ENCODE data around the gene GRAMD1B. TPM values are rescaled to one million over a fixed set of nuclear protein-coding genes. Genes with fewer than 3 reads are reported as not detected.

The GRAMD1B gene
- total RNA-seq, 6 donors from 2014 or later, result 5.8 to 132 (median 10.1) TPM

- no peaks in the 10 kb centered on the region for H3K36me3 ChIP-seq
- H3K4me3 ChIP-seq, result no peak overlapping the region
- whole genome bisulfite sequencing, 2 donors, result 66 to 70% methylated on average over 5 of the region's 5 CpGs
- H3K27ac ChIP-seq, result no peak overlapping the region
- no peaks in the 10 kb centered on the region for H3K9me3 ChIP-seq
- ATAC-seq (ENCODE audit: low FRiP score in 2 of 2) (no peak), DNase-seq (no peak)
- TF ChIP-seq, protein P1, sequence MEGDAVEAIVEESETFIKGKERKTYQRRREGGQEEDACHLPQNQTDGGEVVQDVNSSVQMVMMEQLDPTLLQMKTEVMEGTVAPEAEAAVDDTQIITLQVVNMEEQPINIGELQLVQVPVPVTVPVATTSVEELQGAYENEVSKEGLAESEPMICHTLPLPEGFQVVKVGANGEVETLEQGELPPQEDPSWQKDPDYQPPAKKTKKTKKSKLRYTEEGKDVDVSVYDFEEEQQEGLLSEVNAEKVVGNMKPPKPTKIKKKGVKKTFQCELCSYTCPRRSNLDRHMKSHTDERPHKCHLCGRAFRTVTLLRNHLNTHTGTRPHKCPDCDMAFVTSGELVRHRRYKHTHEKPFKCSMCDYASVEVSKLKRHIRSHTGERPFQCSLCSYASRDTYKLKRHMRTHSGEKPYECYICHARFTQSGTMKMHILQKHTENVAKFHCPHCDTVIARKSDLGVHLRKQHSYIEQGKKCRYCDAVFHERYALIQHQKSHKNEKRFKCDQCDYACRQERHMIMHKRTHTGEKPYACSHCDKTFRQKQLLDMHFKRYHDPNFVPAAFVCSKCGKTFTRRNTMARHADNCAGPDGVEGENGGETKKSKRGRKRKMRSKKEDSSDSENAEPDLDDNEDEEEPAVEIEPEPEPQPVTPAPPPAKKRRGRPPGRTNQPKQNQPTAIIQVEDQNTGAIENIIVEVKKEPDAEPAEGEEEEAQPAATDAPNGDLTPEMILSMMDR (IDR thresholded peaks at IDR 0.05), result no peak
- no peak for TF ChIP-seq EP300 (IDR thresholded peaks at IDR 0.05)
- TF ChIP-seq POLR2A (IDR thresholded peaks at IDR 0.05), result no peak
- no peak for TF ChIP-seq POLR2AphosphoS5 (IDR thresholded peaks at IDR 0.05)
- no peaks in the 10 kb centered on the region for H3K27me3 ChIP-seq
- H3K4me1 ChIP-seq, result peaks cover 0 to 2% (median 0%) of the 10 kb centered on the region in 4 donors
Measured at GRCh38 chr11:123585706-123586105, 155.6 kb downstream of the GRAMD1B start.

GRCh38 chr11:123586568-123586967 is 156.5 kb downstream of the GRAMD1B start:
- H3K36me3 ChIP-seq, result no peaks in the 10 kb centered on the region
- ATAC-seq (ENCODE audit: low FRiP score in 2 of 2) (no peak), DNase-seq (no peak)
- H3K4me3 ChIP-seq, result no peak overlapping the region
- 81 to 87% methylated on average over 8 of the region's 8 CpGs for WGBS, 2 donors
- H3K9me3 ChIP-seq, result no peaks in the 10 kb centered on the region
- no peaks in the 10 kb centered on the region for H3K27me3 ChIP-seq
- TF ChIP-seq POLR2AphosphoS5 (IDR thresholded peaks at IDR 0.05) (no peak), POLR2A (IDR thresholded peaks at IDR 0.05) (no peak), EP300 (IDR thresholded peaks at IDR 0.05) (no peak)
- TF ChIP-seq, protein P1 (IDR thresholded peaks at IDR 0.05), result no peak
- no peak overlapping the region for H3K27ac ChIP-seq
- H3K4me1 ChIP-seq, result no peaks in the 10 kb centered on the region

DNA sequence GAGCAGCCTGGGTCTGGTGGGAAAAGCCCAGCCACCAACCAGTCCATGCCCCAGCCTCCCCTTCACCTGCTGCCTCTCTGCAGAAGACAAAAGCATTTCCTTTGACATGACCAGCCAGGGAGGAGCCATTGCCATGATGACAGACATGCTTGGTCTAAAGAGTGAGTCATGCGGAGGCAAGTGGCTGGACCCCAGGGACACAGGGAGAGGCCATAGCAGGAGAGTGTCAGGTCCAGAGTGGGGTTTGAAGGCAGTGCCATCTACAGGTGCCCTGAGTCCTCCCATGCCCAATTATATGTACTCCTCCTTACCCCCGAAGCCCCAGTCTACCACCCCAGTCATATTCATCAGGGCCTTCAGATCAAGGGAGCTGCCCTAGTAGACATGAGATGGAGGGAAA is 157.0 kb downstream of the GRAMD1B start:
- Histone ChIP-seq H3K36me3 (no peaks in the 10 kb centered on the region), H3K27ac (no peak overlapping the region), H3K4me3 (no peak overlapping the region), H3K9me3 (no peaks in the 10 kb centered on the region), H3K27me3 (no peaks in the 10 kb centered on the region), H3K4me1 (no peaks in the 10 kb centered on the region)
- no peak for ATAC-seq (ENCODE audit: low FRiP score in 2 of 2)
- no peak for TF ChIP-seq POLR2AphosphoS5 (IDR thresholded peaks at IDR 0.05)
- TF ChIP-seq, protein P1 (IDR thresholded peaks at IDR 0.05), result no peak
- TF ChIP-seq POLR2A (IDR thresholded peaks at IDR 0.05), result no peak
- TF ChIP-seq EP300 (IDR thresholded peaks at IDR 0.05), result no peak
- WGBS, 2 donors, result 83 to 100% methylated on average over 1 to 2 of the region's 2 CpGs
- no peak for DNase-seq

GRCh38 chr11:123587559-123587958 is 157.5 kb downstream of the GRAMD1B start:
- H3K4me3 ChIP-seq, result no peak overlapping the region
- WGBS, 2 donors, result 69 to 82% methylated on average over 5 to 6 of the region's 6 CpGs
- ATAC-seq (ENCODE audit: low FRiP score in 2 of 2) (no peak), DNase-seq (no peak)
- no peaks in the 10 kb centered on the region for H3K27me3 ChIP-seq
- no peaks in the 10 kb centered on the region for H3K4me1 ChIP-seq
- TF ChIP-seq POLR2A (IDR thresholded peaks at IDR 0.05), result no peak
- TF ChIP-seq POLR2AphosphoS5 (IDR thresholded peaks at IDR 0.05), result no peak
- TF ChIP-seq, protein P1 (IDR thresholded peaks at IDR 0.05), result no peak
- TF ChIP-seq EP300 (IDR thresholded peaks at IDR 0.05), result no peak
- H3K36me3 ChIP-seq, result no peaks in the 10 kb centered on the region
- no peak overlapping the region for H3K27ac ChIP-seq
- no peaks in the 10 kb centered on the region for H3K9me3 ChIP-seq

DNA sequence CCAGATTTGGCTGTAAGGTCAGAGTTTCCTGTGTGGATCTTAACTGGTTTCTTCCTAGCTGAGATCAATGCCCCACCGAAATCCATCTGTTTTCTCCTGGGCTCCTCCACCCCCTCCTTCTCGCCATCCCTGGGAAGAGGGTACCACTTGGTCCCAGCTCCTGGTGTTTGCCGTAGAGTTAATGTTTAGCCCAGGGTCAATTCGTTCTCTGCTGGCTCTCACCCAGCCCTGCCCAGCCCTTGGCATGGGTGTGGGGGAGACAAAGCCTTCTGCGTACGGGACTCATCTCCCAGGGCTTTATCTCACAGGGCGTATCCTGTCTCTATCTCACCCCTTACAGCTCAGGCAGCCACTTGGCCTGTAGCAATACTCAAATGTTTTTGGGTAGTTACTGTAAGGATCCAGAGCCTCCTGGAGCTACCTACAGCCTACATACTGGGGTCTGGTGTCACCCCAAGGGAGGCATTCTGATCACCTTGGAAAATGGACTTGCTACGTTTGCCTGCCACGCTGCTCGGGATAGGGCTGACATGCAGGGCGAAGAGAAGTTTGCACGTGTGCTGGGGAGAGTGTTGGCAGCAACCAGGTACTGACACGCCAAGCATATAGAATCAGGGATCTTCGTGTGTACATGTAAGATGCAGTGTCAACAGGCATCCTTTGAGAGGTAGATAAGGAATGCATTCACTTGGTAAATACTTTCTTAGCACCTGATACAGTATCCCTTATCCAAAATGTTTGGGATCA is 158.2 kb downstream of the GRAMD1B start:
- DNase-seq (no peak), ATAC-seq (ENCODE audit: low FRiP score in 2 of 2) (no peak)
- Histone ChIP-seq H3K27ac (no peak overlapping the region), H3K36me3 (no peaks in the 10 kb centered on the region), H3K9me3 (no peaks in the 10 kb centered on the region), H3K4me1 (no peaks in the 10 kb centered on the region), H3K4me3 (no peak overlapping the region), H3K27me3 (no peaks in the 10 kb centered on the region)
- WGBS, 2 donors, result 76 to 84% methylated on average over 8 to 14 of the region's 14 CpGs
- TF ChIP-seq, protein P1 (IDR thresholded peaks at IDR 0.05), result no peak
- TF ChIP-seq POLR2AphosphoS5 (IDR thresholded peaks at IDR 0.05) (no peak), POLR2A (IDR thresholded peaks at IDR 0.05) (no peak), EP300 (IDR thresholded peaks at IDR 0.05) (no peak)
